ENCODE results near the gene AK6. TPM values are rescaled to one million over a fixed set of nuclear protein-coding genes. Genes with fewer than 3 reads are reported as not detected.

The AK6 gene
- total RNA-seq, 1 experiment from 2014 or later = 97.5 TPM

GRCh38 chr5:69360442-69360841 is 8.9 kb downstream of the AK6 start:
- Histone ChIP-seq H3K27me3 (replicated peaks; ENCODE audit: insufficient read depth, low read depth, low read length, poor library complexity) (no peaks in the 10 kb centered on the region), H3K9me3 (ENCODE audit: low read depth, low read length, poor library complexity, severe bottlenecking) (no peaks in the 10 kb centered on the region), H3K36me3 (ENCODE audit: insufficient read depth, low read length, poor library complexity, severe bottlenecking) (peaks cover 40% of the 10 kb centered on the region), H3K4me1 (ENCODE audit: insufficient read depth, low read length, poor library complexity, severe bottlenecking) (no peaks in the 10 kb centered on the region), H3K27ac (ENCODE audit: low read depth, low read length, poor library complexity, severe bottlenecking) (no peak overlapping the region), H3K4me3 (ENCODE audit: low read depth, low read length, poor library complexity, severe bottlenecking) (no peak overlapping the region)
- no TSS peak for BruUV-seq (replicated peaks)
- POLR2A ChIA-PET (ENCODE audit: low non-redundant PET) = no interaction called here
- no peak for TF ChIP-seq EZH2 (IDR thresholded peaks at IDR 0.05; ENCODE audit: borderline replicate concordance, low read depth, low read length, poor library complexity, severe bottlenecking)
- TF ChIP-seq, protein P1, sequence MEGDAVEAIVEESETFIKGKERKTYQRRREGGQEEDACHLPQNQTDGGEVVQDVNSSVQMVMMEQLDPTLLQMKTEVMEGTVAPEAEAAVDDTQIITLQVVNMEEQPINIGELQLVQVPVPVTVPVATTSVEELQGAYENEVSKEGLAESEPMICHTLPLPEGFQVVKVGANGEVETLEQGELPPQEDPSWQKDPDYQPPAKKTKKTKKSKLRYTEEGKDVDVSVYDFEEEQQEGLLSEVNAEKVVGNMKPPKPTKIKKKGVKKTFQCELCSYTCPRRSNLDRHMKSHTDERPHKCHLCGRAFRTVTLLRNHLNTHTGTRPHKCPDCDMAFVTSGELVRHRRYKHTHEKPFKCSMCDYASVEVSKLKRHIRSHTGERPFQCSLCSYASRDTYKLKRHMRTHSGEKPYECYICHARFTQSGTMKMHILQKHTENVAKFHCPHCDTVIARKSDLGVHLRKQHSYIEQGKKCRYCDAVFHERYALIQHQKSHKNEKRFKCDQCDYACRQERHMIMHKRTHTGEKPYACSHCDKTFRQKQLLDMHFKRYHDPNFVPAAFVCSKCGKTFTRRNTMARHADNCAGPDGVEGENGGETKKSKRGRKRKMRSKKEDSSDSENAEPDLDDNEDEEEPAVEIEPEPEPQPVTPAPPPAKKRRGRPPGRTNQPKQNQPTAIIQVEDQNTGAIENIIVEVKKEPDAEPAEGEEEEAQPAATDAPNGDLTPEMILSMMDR (conservative IDR thresholded peaks at IDR 0.05; ENCODE audit: low read depth, low read length) = no peak
- DNase-seq (ENCODE audit: low spot score) = no peak
- intact Hi-C loops (cut with micrococcal nuclease; ENCODE audit: unreplicated experiment) = loop anchor here (10.0 kb wide), 1 partner anchor 266 kb away; the partner anchor contains the start of gene SLC30A5
- CTCF ChIA-PET = no interaction called here

DNA sequence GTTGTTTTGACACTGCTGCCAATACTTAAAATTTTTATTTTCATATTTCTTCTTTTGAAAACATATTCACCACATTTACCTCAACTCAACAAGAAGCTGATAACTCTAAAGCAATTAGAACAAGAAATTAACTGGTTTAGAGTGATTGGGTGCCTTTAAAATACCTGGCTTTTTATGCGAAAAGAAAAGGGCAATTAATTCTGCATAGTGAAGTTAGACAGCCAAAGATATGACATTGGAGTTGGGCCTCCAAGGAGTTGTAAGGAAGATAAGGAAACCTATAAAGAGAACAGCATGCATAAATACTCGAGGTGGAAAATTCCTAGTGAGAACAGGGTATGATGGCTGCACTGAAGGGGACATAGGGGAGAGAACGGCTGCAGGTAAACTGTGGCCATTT is 9.6 kb downstream of the AK6 start:
- CTCF ChIA-PET = no interaction called here

GRCh38 chr5:69350664-69351063 is 18.7 kb downstream of the AK6 start:
- Histone ChIP-seq H3K27ac (ENCODE audit: low read depth, low read length, poor library complexity, severe bottlenecking) (no peak overlapping the region), H3K9me3 (ENCODE audit: low read depth, low read length, poor library complexity, severe bottlenecking) (no peaks in the 10 kb centered on the region), H3K4me3 (ENCODE audit: low read depth, low read length, poor library complexity, severe bottlenecking) (no peak overlapping the region), H3K27me3 (replicated peaks; ENCODE audit: insufficient read depth, low read depth, low read length, poor library complexity) (no peaks in the 10 kb centered on the region), H3K4me1 (ENCODE audit: insufficient read depth, low read length, poor library complexity, severe bottlenecking) (no peaks in the 10 kb centered on the region), H3K36me3 (ENCODE audit: insufficient read depth, low read length, poor library complexity, severe bottlenecking) (peaks cover 46% of the 10 kb centered on the region)
- POLR2A ChIA-PET (ENCODE audit: low non-redundant PET) = no interaction called here
- no peak for TF ChIP-seq EZH2 (IDR thresholded peaks at IDR 0.05; ENCODE audit: borderline replicate concordance, low read depth, low read length, poor library complexity, severe bottlenecking)
- TF ChIP-seq, protein P1 (conservative IDR thresholded peaks at IDR 0.05; ENCODE audit: low read depth, low read length) = no peak
- no peak for DNase-seq (ENCODE audit: low spot score)
- no TSS peak for BruUV-seq (replicated peaks)
- CTCF ChIA-PET = no interaction called here
- intact Hi-C loops (cut with micrococcal nuclease; ENCODE audit: unreplicated experiment) = no loop called here

More for the DNA sequence above, 9.6 kb downstream of the AK6 start:
- H3K27me3 ChIP-seq (replicated peaks; ENCODE audit: insufficient read depth, low read depth, low read length, poor library complexity) = no peaks in the 10 kb centered on the region
- DNase-seq (ENCODE audit: low spot score) = no peak
- H3K27ac ChIP-seq (ENCODE audit: low read depth, low read length, poor library complexity, severe bottlenecking) = no peak overlapping the region
- H3K9me3 ChIP-seq (ENCODE audit: low read depth, low read length, poor library complexity, severe bottlenecking) = no peaks in the 10 kb centered on the region
- H3K36me3 ChIP-seq (ENCODE audit: insufficient read depth, low read length, poor library complexity, severe bottlenecking) = peaks cover 40% of the 10 kb centered on the region
- intact Hi-C loops (cut with micrococcal nuclease; ENCODE audit: unreplicated experiment) = loop anchor here (10.0 kb wide), 1 partner anchor 265 kb away; the partner anchor contains the start of gene SLC30A5
- no peaks in the 10 kb centered on the region for H3K4me1 ChIP-seq (ENCODE audit: insufficient read depth, low read length, poor library complexity, severe bottlenecking)
- no peak overlapping the region for H3K4me3 ChIP-seq (ENCODE audit: low read depth, low read length, poor library complexity, severe bottlenecking)
- no TSS peak for BruUV-seq (replicated peaks)
- POLR2A ChIA-PET (ENCODE audit: low non-redundant PET) = no interaction called here
- TF ChIP-seq, protein P1 (conservative IDR thresholded peaks at IDR 0.05; ENCODE audit: low read depth, low read length) = no peak
- TF ChIP-seq EZH2 (IDR thresholded peaks at IDR 0.05; ENCODE audit: borderline replicate concordance, low read depth, low read length, poor library complexity, severe bottlenecking) = no peak

Data from A673 (cell line).